CD8-positive, alpha-beta memory T cell (primary cell): ENCODE measurements around the gene DOCK1. TPM values are rescaled to one million over a fixed set of nuclear protein-coding genes. Genes with fewer than 3 reads are reported as not detected.

Experiments
- CTCF ChIA-PET: fragments of 350-600 bp; sonication (Branson Sonifier 250); formaldehyde crosslinking; loops from one replicate; lab custom pipeline; 2021; ENCODE audit warnings: antibody characterized with exemption; lab: Charles Lee
- POLR2A ChIA-PET: fragments of 350-600 bp; sonication (Branson Sonifier 250); formaldehyde crosslinking; loops from one replicate; lab custom pipeline; 2021; ENCODE audit warnings: antibody characterized with exemption; lab: Charles Lee
- DNase-seq, 5 donors: peaks; one replicate each; pipeline versions ENCODE4 v3.0.0 to v3.0.0-alpha.2; 2020 to 2022; ENCODE audit warnings: mixed read lengths in 1 of 5
- H3K27ac ChIP-seq: one replicate; pipeline ENCODE4 v1.7.0; 2013; ENCODE audit warnings: low read depth, mild to moderate bottlenecking, low read length, moderate library complexity
- H3K27me3 ChIP-seq: 2 replicates; pipeline ENCODE4 v1.7.0; 2013; ENCODE audit warnings: low read length, mild to moderate bottlenecking; ENCODE audit not compliant: insufficient read depth, poor library complexity, severe bottlenecking
- H3K36me3 ChIP-seq: 2 replicates; pipeline ENCODE4 v1.7.0; 2013; ENCODE audit warnings: mild to moderate bottlenecking, low read length, moderate library complexity; ENCODE audit not compliant: insufficient read depth
- H3K4me1 ChIP-seq: 2 replicates; pipeline ENCODE4 v1.7.0; 2013; ENCODE audit warnings: mild to moderate bottlenecking, low read length, moderate library complexity; ENCODE audit not compliant: insufficient read depth
- H3K4me3 ChIP-seq: 2 replicates; pipeline ENCODE4 v1.7.0; 2013; ENCODE audit warnings: mild to moderate bottlenecking, low read length
- H3K9me3 ChIP-seq: 2 replicates; pipeline ENCODE4 v1.7.0; 2013; ENCODE audit warnings: mild to moderate bottlenecking, low read length
- H3K27ac Mint-ChIP-seq, 8 donors: one replicate each; pipeline ENCODE4 v1.8.0; 2020 to 2021; ENCODE audit warnings: mixed read lengths in 8 of 8, mild to moderate bottlenecking in 6 of 8, inconsistent platforms in 3 of 8, moderate library complexity in 3 of 8
- H3K27me3 Mint-ChIP-seq, 2 donors: one replicate each; pipeline ENCODE4 v1.8.0; 2020 to 2021; ENCODE audit warnings: mixed read lengths in 2 of 2, mild to moderate bottlenecking in 1 of 2, moderate library complexity in 1 of 2
- H3K36me3 Mint-ChIP-seq, 3 donors: one replicate each; pipeline ENCODE4 v1.8.0; 2020 to 2021; ENCODE audit warnings: mixed read lengths in 3 of 3, inconsistent platforms in 1 of 3, mild to moderate bottlenecking in 1 of 3
- H3K4me1 Mint-ChIP-seq, 3 donors: one replicate each; pipeline ENCODE4 v1.8.0; 2020 to 2021; ENCODE audit warnings: mixed read lengths in 3 of 3, inconsistent platforms in 1 of 3, mild to moderate bottlenecking in 1 of 3
- H3K4me3 Mint-ChIP-seq, 7 donors: one replicate each; pipeline ENCODE4 v1.8.0; 2020 to 2021; ENCODE audit warnings: mixed read lengths in 7 of 7, mild to moderate bottlenecking in 6 of 7, moderate library complexity in 4 of 7, inconsistent platforms in 2 of 7
- H3K9me3 Mint-ChIP-seq, 5 donors: one replicate each; pipeline ENCODE4 v1.8.0; 2020 to 2022; ENCODE audit warnings: mixed read lengths in 5 of 5, mild to moderate bottlenecking in 3 of 5, moderate library complexity in 2 of 5, inconsistent platforms in 1 of 5
- polyA plus RNA-seq: library from polyadenylated mRNA; unstranded; fragments of 300-500 nt; fragmentation: Illumina TruSeq; gene quantifications from one replicate; pipeline ENCODE4 v1.2.3, GENCODE V29; 2021
- total RNA-seq, 2 experiments: library from RNA; stranded (reverse); gene quantifications; one replicate each; pipeline ENCODE4 v1.2.3, GENCODE V29; 2021

Gene DOCK1
- total and polyA plus RNA-seq, 3 experiments from 2014 or later: 0.16 to 0.18 TPM; not detected in 1

- no peaks in the 10 kb centered on the region for H3K36me3 ChIP-seq
- H3K4me3 Mint-ChIP-seq: no peak overlapping the region
- ChIA-PET CTCF (no interaction called here), POLR2A (no interaction called here)
- H3K27me3 ChIP-seq: no peaks in the 10 kb centered on the region
- no peaks in the 10 kb centered on the region for H3K9me3 ChIP-seq
- no peaks in the 10 kb centered on the region for H3K4me1 ChIP-seq
- peaks cover 0 to 3% (median 0%) of the 10 kb centered on the region in 5 donors for H3K9me3 Mint-ChIP-seq
- no peak overlapping the region for H3K27ac Mint-ChIP-seq
- no peak overlapping the region for H3K4me3 ChIP-seq
- H3K4me1 Mint-ChIP-seq: no peaks in the 10 kb centered on the region
- no peak for DNase-seq
- H3K27ac ChIP-seq: no peak overlapping the region
- no peaks in the 10 kb centered on the region for H3K36me3 Mint-ChIP-seq
- peaks cover 0 to 3% of the 10 kb centered on the region in 2 donors for H3K27me3 Mint-ChIP-seq
Observed at GRCh38 chr10:127046975-127047877, 142.0 kb downstream of the DOCK1 start.

GRCh38 chr10:127047878-127048238 lies 142.6 kb downstream of the DOCK1 start:
- Histone ChIP-seq H3K27me3 (no peaks in the 10 kb centered on the region), H3K4me1 (no peaks in the 10 kb centered on the region), H3K4me3 (no peak overlapping the region), H3K9me3 (no peaks in the 10 kb centered on the region), H3K27ac (no peak overlapping the region), H3K36me3 (no peaks in the 10 kb centered on the region)
- ChIA-PET CTCF (no interaction called here), POLR2A (no interaction called here)
- no peaks in the 10 kb centered on the region for H3K36me3 Mint-ChIP-seq
- no peaks in the 10 kb centered on the region for H3K27me3 Mint-ChIP-seq
- no peaks in the 10 kb centered on the region for H3K4me1 Mint-ChIP-seq
- no peak overlapping the region for H3K4me3 Mint-ChIP-seq
- peaks cover 0 to 3% (median 0%) of the 10 kb centered on the region in 5 donors for H3K9me3 Mint-ChIP-seq
- DNase-seq: no peak
- H3K27ac Mint-ChIP-seq: no peak overlapping the region

DNA sequence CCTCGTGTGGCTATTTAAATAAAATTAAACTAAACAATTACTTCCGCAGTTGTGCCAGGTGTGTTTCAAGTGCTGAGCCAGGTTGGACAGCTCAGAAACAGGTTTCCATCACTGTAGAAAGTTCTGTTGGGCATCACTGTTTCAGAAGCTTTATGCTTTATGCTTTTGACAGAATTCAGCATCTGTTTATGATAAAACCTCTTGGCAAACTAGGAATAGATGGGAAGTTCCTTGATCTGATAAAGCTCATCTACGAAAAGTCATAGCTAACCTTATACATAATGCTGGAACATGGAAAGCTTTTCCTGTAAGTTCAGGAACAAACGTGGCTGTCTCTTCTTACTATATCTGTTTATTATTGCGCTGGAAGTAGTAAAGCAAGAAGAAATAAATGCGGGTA lies 143.4 kb downstream of the DOCK1 start:
- Mint-ChIP-seq H3K27me3 (no peaks in the 10 kb centered on the region), H3K4me1 (no peaks in the 10 kb centered on the region), H3K36me3 (no peaks in the 10 kb centered on the region), H3K4me3 (no peak overlapping the region), H3K9me3 (peaks cover 0 to 3% (median 0%) of the 10 kb centered on the region in 5 donors), H3K27ac (no peak overlapping the region)
- no peak for DNase-seq
- CTCF ChIA-PET: no interaction called here
- Histone ChIP-seq H3K4me1 (no peaks in the 10 kb centered on the region), H3K27ac (no peak overlapping the region), H3K9me3 (no peaks in the 10 kb centered on the region), H3K27me3 (no peaks in the 10 kb centered on the region), H3K4me3 (no peak overlapping the region), H3K36me3 (no peaks in the 10 kb centered on the region)
- POLR2A ChIA-PET: no interaction called here

- Mint-ChIP-seq H3K27me3 (no peaks in the 10 kb centered on the region), H3K9me3 (peaks cover 0 to 5% (median 0%) of the 10 kb centered on the region in 5 donors), H3K4me1 (no peaks in the 10 kb centered on the region), H3K4me3 (no peak overlapping the region), H3K36me3 (no peaks in the 10 kb centered on the region), H3K27ac (no peak overlapping the region)
- DNase-seq: no peak
- POLR2A ChIA-PET: no interaction called here
- H3K4me1 ChIP-seq: no peaks in the 10 kb centered on the region
- no peaks in the 10 kb centered on the region for H3K9me3 ChIP-seq
- H3K36me3 ChIP-seq: no peaks in the 10 kb centered on the region
- no peak overlapping the region for H3K27ac ChIP-seq
- CTCF ChIA-PET: no interaction called here
- H3K27me3 ChIP-seq: no peaks in the 10 kb centered on the region
- H3K4me3 ChIP-seq: no peak overlapping the region
Observed at GRCh38 chr10:127052001-127052400, 146.8 kb downstream of the DOCK1 start.

GRCh38 chr10:127055263-127055662 lies 150.0 kb downstream of the DOCK1 start:
- H3K27me3 ChIP-seq: no peaks in the 10 kb centered on the region
- no peak overlapping the region for H3K27ac ChIP-seq
- H3K4me1 ChIP-seq: no peaks in the 10 kb centered on the region
- H3K9me3 ChIP-seq: no peaks in the 10 kb centered on the region
- no peak overlapping the region for H3K27ac Mint-ChIP-seq
- ChIA-PET CTCF (no interaction called here), POLR2A (no interaction called here)
- DNase-seq: no peak
- no peak overlapping the region for H3K4me3 Mint-ChIP-seq
- H3K36me3 ChIP-seq: no peaks in the 10 kb centered on the region
- H3K9me3 Mint-ChIP-seq: peaks cover 6 to 20% (median 9%) of the 10 kb centered on the region in 5 donors
- no peaks in the 10 kb centered on the region for H3K4me1 Mint-ChIP-seq
- no peaks in the 10 kb centered on the region for H3K36me3 Mint-ChIP-seq
- no peaks in the 10 kb centered on the region for H3K27me3 Mint-ChIP-seq
- H3K4me3 ChIP-seq: no peak overlapping the region

DNA sequence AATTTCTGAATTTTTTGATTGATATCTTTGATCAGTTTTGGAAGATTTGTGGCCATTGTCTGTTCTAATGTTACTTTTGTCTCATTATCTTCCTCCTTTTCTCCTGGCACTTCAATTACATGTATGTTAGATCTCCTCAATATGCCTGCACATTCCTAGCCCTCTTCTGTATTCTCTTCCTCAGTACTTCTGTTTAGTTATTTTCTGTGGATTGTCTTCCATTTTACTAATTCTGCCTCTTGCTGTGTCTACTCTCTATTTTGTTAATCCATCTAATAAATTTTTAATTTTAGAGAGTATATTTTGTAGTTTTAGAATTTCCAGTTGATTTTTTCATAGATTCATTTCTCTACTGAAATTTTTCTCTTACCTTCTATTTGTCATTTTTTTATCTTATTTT lies 154.1 kb downstream of the DOCK1 start:
- Histone ChIP-seq H3K27me3 (no peaks in the 10 kb centered on the region), H3K27ac (no peak overlapping the region), H3K36me3 (no peaks in the 10 kb centered on the region), H3K4me3 (no peak overlapping the region), H3K9me3 (no peaks in the 10 kb centered on the region), H3K4me1 (no peaks in the 10 kb centered on the region)
- Mint-ChIP-seq H3K4me1 (no peaks in the 10 kb centered on the region), H3K9me3 (peaks cover 9 to 22% (median 17%) of the 10 kb centered on the region in 5 donors), H3K36me3 (no peaks in the 10 kb centered on the region), H3K27me3 (no peaks in the 10 kb centered on the region), H3K27ac (no peak overlapping the region), H3K4me3 (no peak overlapping the region)
- POLR2A ChIA-PET: no interaction called here
- CTCF ChIA-PET: no interaction called here
- DNase-seq: no peak

GRCh38 chr10:127063762-127064161 lies 158.5 kb downstream of the DOCK1 start:
- peaks cover 10 to 31% (median 16%) of the 10 kb centered on the region in 5 donors for H3K9me3 Mint-ChIP-seq
- Histone ChIP-seq H3K27ac (no peak overlapping the region), H3K9me3 (no peaks in the 10 kb centered on the region), H3K4me1 (no peaks in the 10 kb centered on the region), H3K27me3 (no peaks in the 10 kb centered on the region), H3K4me3 (no peak overlapping the region), H3K36me3 (no peaks in the 10 kb centered on the region)
- H3K4me3 Mint-ChIP-seq: no peak overlapping the region
- no peaks in the 10 kb centered on the region for H3K4me1 Mint-ChIP-seq
- peaks cover 0 to 2% of the 10 kb centered on the region in 2 donors for H3K27me3 Mint-ChIP-seq
- H3K36me3 Mint-ChIP-seq: no peaks in the 10 kb centered on the region
- ChIA-PET POLR2A (no interaction called here), CTCF (no interaction called here)
- H3K27ac Mint-ChIP-seq: no peak overlapping the region
- DNase-seq: no peak

DNA sequence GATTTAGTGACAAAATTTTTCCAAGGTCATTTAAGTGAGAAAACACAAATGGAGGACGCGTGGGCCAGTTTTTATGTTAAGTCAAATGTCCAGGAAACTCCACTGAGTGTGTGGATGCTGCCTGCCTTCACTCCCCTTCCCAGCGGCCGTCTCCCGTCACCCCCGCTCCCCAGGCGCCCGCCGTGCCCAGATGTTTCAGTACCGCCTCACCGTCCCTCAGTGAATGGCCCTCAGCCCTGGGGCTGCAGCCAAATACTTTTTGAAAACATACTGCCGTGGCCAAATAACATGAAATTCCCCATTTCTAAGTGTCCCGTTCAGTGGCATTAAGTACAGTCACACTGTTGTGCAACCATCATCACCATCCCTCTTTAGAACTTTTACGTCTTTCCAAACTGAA lies 159.2 kb downstream of the DOCK1 start:
- CTCF ChIA-PET: no interaction called here

More for the DNA sequence above, 159.2 kb downstream of the DOCK1 start:
- H3K27me3 ChIP-seq: no peaks in the 10 kb centered on the region
- Mint-ChIP-seq H3K27me3 (peaks cover 0 to 2% of the 10 kb centered on the region in 2 donors), H3K36me3 (no peaks in the 10 kb centered on the region), H3K9me3 (peaks cover 6 to 29% (median 11%) of the 10 kb centered on the region in 5 donors), H3K4me1 (no peaks in the 10 kb centered on the region), H3K27ac (no peak overlapping the region), H3K4me3 (no peak overlapping the region)
- POLR2A ChIA-PET: no interaction called here
- no peak for DNase-seq
- no peaks in the 10 kb centered on the region for H3K36me3 ChIP-seq
- H3K4me3 ChIP-seq: no peak overlapping the region
- H3K4me1 ChIP-seq: no peaks in the 10 kb centered on the region
- H3K27ac ChIP-seq: no peak overlapping the region
- no peaks in the 10 kb centered on the region for H3K9me3 ChIP-seq
